KOPT-K1 (cell line): ENCODE results near the gene SUMO4.
"Not testable (repeated sequence)": the region's sequence is repeated elsewhere in the genome, so short reads cannot be mapped to it uniquely, and the experiment has no call there.

ENCODE experiments used
- H3K27ac ChIP-seq: fragments of 200-600 bp; sonication (generic); 2 replicates; pipeline ENCODE4 v1.5.1; 2016; ENCODE audit warnings: antibody characterized with exemption, mild to moderate bottlenecking, low read depth, low read length; ENCODE audit not compliant: poor library complexity, severe bottlenecking
- H3K36me3 ChIP-seq: fragments of 200-600 bp; sonication (generic); 2 replicates; pipeline ENCODE4 v1.5.1; 2017; ENCODE audit warnings: antibody characterized with exemption, mild to moderate bottlenecking, low read length, moderate library complexity; ENCODE audit not compliant: insufficient read depth
- H3K9me3 ChIP-seq: fragments of 200-600 bp; sonication (generic); 2 replicates; pipeline ENCODE4 v1.5.1; 2017; ENCODE audit warnings: antibody characterized with exemption, low read length, mild to moderate bottlenecking; ENCODE audit not compliant: insufficient read depth, poor library complexity, severe bottlenecking

Gene SUMO4

DNA sequence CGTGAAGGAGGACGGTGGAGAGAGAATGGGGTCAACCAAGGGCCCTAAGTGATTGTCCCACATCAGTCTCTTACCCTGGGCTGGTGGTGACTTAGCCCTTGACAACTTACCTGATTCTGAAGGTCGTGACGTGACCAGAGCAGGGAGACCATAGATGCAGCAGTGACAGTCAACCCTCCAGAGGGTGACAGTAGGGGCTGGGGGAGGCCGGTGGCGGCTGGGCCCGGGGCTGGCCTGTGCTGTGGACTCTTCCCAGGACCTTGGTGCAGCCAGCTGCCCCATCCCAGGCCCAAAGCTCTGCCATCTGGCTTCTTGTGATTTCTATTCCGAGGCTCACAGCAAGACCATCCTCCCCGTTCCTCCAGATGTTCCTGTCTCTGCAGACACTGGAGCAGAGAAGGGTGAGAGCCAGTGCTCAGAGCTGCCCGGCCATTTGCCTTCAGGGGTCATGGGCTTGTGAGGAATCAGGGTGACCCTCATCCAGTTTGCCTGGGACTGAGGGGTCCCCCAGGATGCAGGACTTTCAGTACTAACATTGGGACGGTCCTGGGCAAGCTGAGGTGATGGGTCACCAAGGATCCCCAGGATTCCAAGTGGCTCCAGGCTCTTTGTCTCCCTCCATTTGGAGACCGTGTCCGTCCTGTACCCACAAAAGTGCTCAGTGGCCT lies 36.0 kb downstream of the SUMO4 start:
- H3K36me3 ChIP-seq = no peaks in the 10 kb centered on the region
- H3K27ac ChIP-seq = no peak overlapping the region
- no peaks in the 10 kb centered on the region for H3K9me3 ChIP-seq

DNA sequence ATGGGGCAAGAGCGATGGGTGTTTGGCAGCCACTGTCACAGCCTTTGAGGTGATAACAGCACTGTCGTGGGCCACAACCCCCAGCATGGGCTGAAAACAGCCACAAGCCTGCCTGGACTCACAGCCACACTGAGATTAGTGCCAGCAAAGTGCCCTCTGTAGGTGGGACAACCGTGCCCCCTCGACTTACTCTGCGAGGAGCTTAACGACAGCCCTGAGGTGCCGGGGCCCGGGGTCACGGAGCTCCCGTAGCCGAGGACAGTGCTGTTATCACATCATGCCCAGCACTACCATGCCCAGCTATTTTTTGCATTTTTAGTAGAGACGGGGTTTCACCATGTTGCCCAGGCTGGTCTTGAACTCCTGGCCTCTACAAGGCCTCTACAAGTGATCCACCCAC lies 36.6 kb downstream of the SUMO4 start:
- no peaks in the 10 kb centered on the region for H3K9me3 ChIP-seq
- no peak overlapping the region for H3K27ac ChIP-seq
- H3K36me3 ChIP-seq = no peaks in the 10 kb centered on the region

DNA sequence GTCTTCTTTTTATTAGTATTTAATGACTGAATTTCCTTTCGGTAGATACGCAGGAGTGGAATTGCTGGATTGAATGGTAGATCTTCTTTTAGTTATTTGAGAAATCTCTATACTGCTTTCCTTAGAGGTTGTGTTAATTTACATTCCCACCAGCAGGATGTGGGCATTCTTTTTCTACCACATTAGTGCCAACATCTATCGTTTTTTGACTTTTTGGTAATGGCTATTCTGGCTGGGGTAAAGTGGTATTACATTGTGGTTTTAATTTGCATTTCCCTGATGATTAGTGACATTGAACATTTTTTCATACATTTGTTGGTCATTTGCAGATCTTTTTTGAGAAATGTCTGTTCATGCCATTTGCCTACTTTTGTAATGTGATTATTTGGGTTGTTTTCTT lies 37.1 kb downstream of the SUMO4 start:
- H3K36me3 ChIP-seq = no peaks in the 10 kb centered on the region
- H3K9me3 ChIP-seq = no peaks in the 10 kb centered on the region
- no peak overlapping the region for H3K27ac ChIP-seq

DNA sequence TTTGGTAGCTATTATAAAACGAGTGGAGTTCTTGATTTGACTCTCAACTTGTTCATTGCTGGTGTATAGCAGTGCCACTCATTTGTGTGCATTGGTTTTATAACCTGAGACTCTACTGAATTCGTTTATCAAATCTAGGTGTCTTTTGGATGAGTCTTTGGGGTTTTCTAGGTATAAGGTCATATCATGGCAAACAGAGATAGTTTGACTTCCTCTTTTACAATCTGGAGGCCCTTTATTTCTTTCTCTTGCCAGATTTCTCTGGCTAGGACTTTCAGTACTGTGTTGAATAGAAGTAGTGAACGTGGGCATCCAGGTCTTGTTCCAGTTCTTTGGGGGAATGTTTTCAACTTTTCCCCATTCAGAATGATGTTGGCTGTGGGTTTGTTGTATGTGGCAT lies 38.8 kb downstream of the SUMO4 start:
- no peak overlapping the region for H3K27ac ChIP-seq

DNA sequence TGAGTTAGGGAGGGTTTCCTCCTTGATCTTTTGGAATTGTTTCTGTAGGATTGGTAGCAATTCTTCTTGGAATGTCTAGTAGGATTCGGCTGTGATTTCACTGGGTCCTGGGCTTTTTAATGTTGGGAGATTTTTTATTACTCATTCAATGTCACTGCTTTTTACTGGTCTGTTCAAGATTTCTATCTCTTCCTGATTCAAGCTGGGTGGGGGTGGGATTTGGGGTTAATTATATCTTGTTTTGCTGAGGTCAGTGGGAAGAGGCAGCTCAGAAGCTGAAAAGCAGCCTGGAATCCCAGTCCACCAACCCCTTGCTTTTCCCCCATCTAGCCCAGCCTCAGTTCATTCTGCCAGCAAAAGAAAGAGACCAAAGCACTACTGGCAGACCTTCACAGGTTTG lies 39.6 kb downstream of the SUMO4 start:
- H3K9me3 ChIP-seq = no peaks in the 10 kb centered on the region
- H3K36me3 ChIP-seq = no peaks in the 10 kb centered on the region
- no peak overlapping the region for H3K27ac ChIP-seq

More for the DNA sequence above, 38.8 kb downstream of the SUMO4 start:
- no peaks in the 10 kb centered on the region for H3K9me3 ChIP-seq
- no peaks in the 10 kb centered on the region for H3K36me3 ChIP-seq

DNA sequence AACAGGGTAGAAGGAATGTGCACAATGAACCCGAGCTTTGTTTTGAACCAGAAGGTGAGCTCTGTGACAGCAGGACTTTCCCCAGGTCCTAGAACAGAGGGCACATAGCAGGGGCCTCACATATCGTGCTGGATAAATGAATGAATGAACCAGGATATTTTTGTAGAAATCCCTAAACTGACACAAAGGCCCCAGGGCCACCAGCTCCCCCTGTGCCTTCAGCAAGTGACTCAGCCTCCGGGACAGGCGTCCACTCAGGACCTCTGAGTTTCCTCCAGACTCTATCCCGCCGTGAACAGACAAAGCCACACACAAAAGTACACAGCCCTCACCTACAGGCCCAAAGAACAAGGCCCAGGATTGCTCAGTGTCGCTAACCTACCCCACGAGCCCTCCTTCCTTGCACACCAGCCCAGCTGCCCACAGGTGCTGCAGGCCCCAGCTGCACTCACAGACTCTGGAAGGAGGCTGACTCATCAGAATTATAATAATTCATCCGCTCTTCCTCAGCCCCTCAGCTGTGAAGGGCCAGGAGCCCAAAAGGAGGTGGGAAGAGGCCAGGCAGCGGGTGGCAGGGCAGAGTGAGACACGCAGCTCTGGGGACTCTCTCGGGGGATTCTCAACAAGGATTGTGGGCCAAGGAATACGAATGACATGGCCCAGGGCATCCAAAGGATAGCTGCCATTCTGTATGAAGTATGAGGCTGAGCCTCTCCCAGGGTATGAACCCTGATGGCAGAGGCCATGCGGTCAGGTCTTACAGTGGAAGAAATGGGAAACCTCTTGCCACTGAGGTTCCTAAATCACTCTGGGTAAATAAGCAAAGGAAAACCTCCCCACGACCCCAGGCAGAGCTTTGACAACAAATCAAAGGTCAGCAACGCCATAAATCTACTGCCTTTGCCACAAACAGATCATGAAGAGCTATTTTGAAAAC lies 40.9 kb downstream of the SUMO4 start:
- Histone ChIP-seq H3K9me3 (no peaks in the 10 kb centered on the region), H3K27ac (no peak overlapping the region), H3K36me3 (no peaks in the 10 kb centered on the region)

DNA sequence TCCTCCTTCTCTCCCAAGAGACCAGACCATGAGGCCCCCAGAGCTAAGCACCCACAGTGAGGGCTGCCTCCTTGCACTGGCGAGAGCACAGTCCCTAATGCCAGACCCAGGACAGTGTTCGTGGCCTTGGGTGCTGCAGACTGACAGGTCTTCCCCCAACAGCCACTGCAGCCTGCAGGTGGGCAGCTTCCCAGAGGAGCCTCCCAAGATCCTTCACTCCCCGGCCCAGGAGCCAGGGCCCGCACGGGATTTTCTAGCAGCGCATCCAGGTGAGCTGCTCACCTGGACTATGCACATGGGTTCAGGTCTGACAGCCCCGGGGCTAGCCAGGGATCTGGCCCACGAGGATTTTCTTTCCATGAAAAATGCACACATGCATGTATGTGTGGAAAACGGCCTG lies 41.7 kb downstream of the SUMO4 start:
- no peaks in the 10 kb centered on the region for H3K9me3 ChIP-seq
- no peak overlapping the region for H3K27ac ChIP-seq

DNA sequence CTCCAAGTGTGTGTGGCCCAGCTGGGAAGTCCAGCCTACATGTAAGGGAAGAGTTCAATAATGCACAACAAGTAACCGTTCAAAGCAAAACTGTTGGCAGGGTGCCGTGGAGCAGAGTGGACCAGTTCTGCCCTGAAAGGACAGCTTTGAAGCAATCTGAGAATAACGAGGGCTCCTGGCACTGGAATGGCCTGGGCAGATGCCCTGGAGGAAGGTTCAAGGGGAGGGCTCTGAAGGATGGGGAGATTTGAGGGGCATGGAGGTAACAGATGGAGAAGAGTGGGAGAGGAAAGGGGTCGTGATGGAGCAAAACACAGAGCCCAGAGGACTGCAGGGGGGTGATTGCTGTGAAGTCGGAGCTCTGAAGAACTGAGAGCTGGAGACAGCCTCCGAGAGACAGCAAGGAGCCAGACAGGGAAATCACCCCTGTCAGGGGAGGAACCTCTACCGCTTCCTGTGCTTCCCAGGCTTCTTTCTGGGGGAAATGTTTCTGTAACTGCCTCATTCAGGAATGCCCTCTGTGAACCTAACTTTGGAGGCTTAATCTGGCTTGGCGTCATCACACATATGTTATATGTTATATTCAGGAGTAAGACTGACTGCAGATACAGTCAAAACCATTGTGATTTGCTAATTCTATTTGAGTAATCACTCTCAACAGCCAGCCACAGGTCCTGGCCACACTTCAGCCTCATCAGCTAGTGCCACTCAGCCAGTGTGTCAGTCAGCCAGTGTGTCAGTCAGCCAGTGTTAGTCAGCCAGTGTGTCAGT lies 43.5 kb downstream of the SUMO4 start:
- Histone ChIP-seq H3K9me3 (no peaks in the 10 kb centered on the region), H3K36me3 (no peaks in the 10 kb centered on the region), H3K27ac (no peak overlapping the region)

More for the DNA sequence above, 41.7 kb downstream of the SUMO4 start:
- H3K36me3 ChIP-seq = no peaks in the 10 kb centered on the region

DNA sequence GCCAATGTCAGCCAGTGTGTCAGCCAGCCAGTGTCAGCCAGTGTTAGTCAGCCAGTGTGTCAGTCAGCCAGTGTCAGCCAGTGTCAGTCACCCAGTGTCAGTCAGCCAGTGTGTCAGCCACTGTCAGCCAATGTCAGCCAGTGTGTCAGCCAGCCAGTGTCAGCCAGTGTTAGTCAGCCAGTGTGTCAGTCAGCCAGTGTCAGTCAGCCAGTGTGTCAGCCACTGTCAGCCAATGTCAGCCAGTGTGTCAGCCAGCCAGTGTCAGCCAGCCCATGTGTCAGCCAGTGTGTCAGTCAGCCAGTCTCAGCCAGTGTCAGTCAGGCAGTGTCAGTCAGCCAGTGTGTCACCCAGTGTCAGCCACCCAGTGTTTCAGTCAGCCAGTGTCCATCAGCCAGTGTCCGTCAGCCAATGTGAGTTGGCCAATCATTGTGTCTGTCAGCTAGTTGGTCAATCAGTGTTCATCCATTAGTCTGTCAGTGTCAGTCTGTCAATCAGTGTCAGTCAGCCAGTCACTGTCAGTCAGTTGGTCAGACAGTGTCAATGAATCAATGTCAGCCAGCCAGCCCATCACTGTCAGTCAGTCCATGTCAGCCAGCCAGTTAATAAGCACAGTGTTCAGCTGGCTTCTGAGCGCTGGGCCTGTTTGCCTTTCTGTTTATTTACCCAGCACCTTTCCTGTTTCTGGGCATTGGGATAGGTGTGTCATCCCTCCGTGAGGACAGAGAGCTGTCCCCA lies 44.5 kb downstream of the SUMO4 start:
- not testable (repeated sequence) for H3K9me3 ChIP-seq, H3K27ac ChIP-seq, H3K36me3 ChIP-seq

DNA sequence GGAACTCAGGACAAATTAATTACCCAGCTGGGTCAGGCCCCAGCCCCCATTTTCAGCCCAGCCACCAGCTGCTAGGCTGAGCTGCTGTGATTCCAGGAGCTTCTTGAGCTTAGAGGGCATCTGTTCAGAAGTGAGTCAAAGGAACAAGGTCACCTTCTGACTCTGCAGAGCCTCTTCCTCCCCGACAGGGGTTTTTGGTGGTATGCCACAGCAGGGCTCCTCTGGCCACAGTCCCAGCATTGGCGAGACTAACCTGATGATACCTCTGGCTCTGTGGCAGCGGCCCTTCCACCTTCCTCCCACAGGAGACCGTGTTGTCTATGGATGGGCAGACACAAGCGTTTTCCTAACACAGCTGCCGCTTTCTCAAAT lies 45.0 kb downstream of the SUMO4 start:
- H3K36me3 ChIP-seq = no peaks in the 10 kb centered on the region
- no peaks in the 10 kb centered on the region for H3K9me3 ChIP-seq
- H3K27ac ChIP-seq = no peak overlapping the region

DNA sequence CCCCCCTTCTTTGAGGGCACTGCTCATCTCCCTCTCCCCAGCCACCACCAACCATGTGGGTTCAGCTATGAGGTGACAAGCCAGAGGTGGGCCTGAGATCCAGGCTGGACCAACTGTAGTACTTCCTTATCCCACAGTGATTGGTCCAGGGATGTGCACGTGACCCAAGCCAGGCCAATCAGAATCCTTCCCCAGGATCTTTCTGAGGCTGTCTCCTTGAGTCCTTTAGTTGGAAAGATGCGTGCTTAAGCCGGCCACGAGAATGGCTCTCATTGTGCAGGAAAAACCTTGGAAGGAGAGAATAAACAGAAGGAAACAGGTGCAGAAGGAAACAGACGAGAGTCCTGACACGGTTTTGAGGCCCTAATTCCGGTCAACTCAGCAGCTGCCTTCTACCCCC lies 45.5 kb downstream of the SUMO4 start:
- Histone ChIP-seq H3K36me3 (no peaks in the 10 kb centered on the region), H3K27ac (no peak overlapping the region), H3K9me3 (no peaks in the 10 kb centered on the region)

DNA sequence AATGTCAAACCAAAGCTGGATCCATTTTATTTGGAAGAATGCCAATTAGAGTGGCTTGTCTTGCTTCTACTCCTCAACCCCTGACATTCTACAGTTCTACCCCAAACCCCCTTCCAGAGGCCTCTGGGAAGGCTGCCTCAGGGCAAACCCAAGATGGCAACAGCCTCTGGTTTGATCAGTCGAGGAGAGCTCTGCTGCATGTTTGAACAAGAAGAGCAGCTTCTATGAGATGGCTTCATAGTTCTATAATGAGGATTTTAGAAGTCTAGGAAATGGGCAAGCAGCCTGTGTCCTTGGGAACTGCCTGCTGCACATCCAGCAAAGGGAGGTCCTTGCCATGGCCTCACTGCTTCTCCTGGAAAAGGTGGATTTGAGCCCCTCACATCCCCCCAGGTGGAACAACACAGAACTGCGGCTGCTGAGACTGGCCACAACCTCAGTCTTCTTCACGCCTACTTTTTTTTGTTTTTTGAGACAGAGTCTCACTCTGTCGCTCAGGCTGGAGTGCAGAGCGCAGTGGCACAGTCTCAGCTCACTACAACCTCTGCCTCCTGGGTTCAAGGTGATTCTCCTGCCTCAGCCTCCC lies 46.8 kb downstream of the SUMO4 start:
- no peaks in the 10 kb centered on the region for H3K9me3 ChIP-seq
- no peak overlapping the region for H3K27ac ChIP-seq
- H3K36me3 ChIP-seq = no peaks in the 10 kb centered on the region

DNA sequence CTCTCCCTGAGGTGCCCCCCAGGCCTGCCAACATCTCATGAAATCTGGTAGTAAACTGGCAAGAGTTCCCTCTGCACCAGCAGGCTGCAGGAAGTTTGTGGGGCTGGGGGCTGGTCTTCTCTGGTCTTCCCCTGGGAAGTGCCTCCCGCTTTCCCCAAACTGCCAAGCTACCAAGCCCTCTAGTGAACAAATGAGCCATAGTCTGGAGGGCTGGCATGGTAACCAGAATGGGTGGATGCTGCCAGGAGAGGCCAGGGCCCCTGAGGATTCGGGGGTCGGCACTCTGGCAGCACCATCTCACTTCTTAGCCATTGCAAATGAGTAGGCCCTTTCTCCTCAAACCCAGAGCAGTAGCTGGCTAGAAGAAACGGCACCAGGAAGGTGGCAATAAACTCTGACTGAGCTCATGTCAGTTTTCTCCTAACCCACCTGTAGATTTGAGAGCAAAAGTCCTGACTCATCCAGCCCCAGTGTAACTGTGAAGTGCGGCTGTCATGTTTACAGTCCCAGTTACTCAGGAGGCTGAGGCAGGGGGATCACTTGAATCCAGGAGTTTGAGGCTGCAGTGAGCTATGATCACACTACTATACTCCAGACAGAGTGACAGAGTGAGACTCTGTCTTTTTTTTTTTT lies 48.9 kb downstream of the SUMO4 start:
- Histone ChIP-seq H3K9me3 (no peaks in the 10 kb centered on the region), H3K36me3 (no peaks in the 10 kb centered on the region), H3K27ac (no peak overlapping the region)
